ENCODE measurements around the gene THAP12.

- TF ChIP-seq CTCF (IDR thresholded peaks at IDR 0.05 in 2 of 3, conservative IDR thresholded peaks at IDR 0.05 in 1 of 3; ENCODE audit: control insufficient read depth in 2 of 3, extremely low read depth in 1 of 3, insufficient read depth in 1 of 3, low read depth in 3 of 3, low read length in 3 of 3) = no peak
- no peak for TF ChIP-seq NR2C2 (IDR thresholded peaks at IDR 0.05; ENCODE audit: borderline replicate concordance, control insufficient read depth, insufficient read length, low read depth)
Measured at GRCh38 chr11:76424891-76425290, 44.0 kb upstream of the THAP12 start.

Measured in GM12878 (cell line).